ENCODE data around the gene XRCC4. TPM values are rescaled to one million over a fixed set of nuclear protein-coding genes. Genes with fewer than 3 reads are reported as not detected.

XRCC4 gene
- polyA plus RNA-seq, 1 of the 3 experiments (the other 2 are of a cell fraction): 1.8 TPM

- Histone ChIP-seq H3K36me3 (replicated peaks in 1 of 2; ENCODE audit: control insufficient read depth in 1 of 2, insufficient read depth in 2 of 2, low read length in 1 of 2) (peaks cover 0 to 4% of the 10 kb centered on the region in 2 experiments), H3K4me3 (ENCODE audit: low read depth in 2 of 2, low read length in 1 of 2) (no peak overlapping the region), H3K27me3 (ENCODE audit: insufficient read depth) (no peaks in the 10 kb centered on the region), H3K27ac (ENCODE audit: low read depth in 2 of 2, low read length in 1 of 2) (no peak overlapping the region), H3K9me3 (no peaks in the 10 kb centered on the region), H3K4me1 (ENCODE audit: control insufficient read depth in 1 of 2, insufficient read depth in 2 of 2, low read depth in 1 of 2, low read length in 1 of 2) (no peaks in the 10 kb centered on the region; a peak in 1 of 4 replicates), H3K9me2 (no peaks in the 10 kb centered on the region), H3F3A (replicated peaks; ENCODE audit: insufficient read depth) (no peaks in the 10 kb centered on the region), H2AFZ (ENCODE audit: low read depth) (no peak overlapping the region), H4K20me1 (ENCODE audit: insufficient read depth) (no peaks in the 10 kb centered on the region), H3K9ac (no peak overlapping the region), H3K4me2 (no peak overlapping the region), H3K79me2 (ENCODE audit: insufficient read depth) (no peaks in the 10 kb centered on the region)
- DNase-seq: no peak
- 94% methylated on average over 2 of the region's 2 CpGs for WGBS (ENCODE audit: low lambda C conversion rate)
- ChIA-PET CTCF (interaction anchor here (1.0 kb wide), 1 partner anchor 10 kb away, joined by 3 read pairs; no protein-coding TSS in a partner anchor), POLR2A (no interaction called here)
- no peak for TF ChIP-seq GATA2 (CRISPR knock-in tag; IDR thresholded peaks at IDR 0.05)
Measured at GRCh38 chr5:83342465-83342864, 265.1 kb downstream of the XRCC4 start.

GRCh38 chr5:83343299-83343698 lies 266.0 kb downstream of the XRCC4 start:
- Histone ChIP-seq H3K27ac (ENCODE audit: low read depth in 2 of 2, low read length in 1 of 2) (no peak overlapping the region), H3F3A (replicated peaks; ENCODE audit: insufficient read depth) (no peaks in the 10 kb centered on the region), H3K9me3 (no peaks in the 10 kb centered on the region), H3K79me2 (ENCODE audit: insufficient read depth) (no peaks in the 10 kb centered on the region), H4K20me1 (ENCODE audit: insufficient read depth) (no peaks in the 10 kb centered on the region), H3K4me3 (ENCODE audit: low read depth in 2 of 2, low read length in 1 of 2) (no peak overlapping the region), H3K9ac (no peak overlapping the region), H3K4me1 (ENCODE audit: control insufficient read depth in 1 of 2, insufficient read depth in 2 of 2, low read depth in 1 of 2, low read length in 1 of 2) (no peaks in the 10 kb centered on the region; a peak in 1 of 4 replicates), H2AFZ (ENCODE audit: low read depth) (no peak overlapping the region), H3K4me2 (no peak overlapping the region), H3K9me2 (no peaks in the 10 kb centered on the region), H3K36me3 (replicated peaks in 1 of 2; ENCODE audit: control insufficient read depth in 1 of 2, insufficient read depth in 2 of 2, low read length in 1 of 2) (peaks cover 0 to 4% of the 10 kb centered on the region in 2 experiments), H3K27me3 (ENCODE audit: insufficient read depth) (no peaks in the 10 kb centered on the region)
- POLR2A ChIA-PET: no interaction called here
- TF ChIP-seq YY1 (IDR thresholded peaks at IDR 0.05; ENCODE audit: low read depth): no peak
- TF ChIP-seq, protein P1, sequence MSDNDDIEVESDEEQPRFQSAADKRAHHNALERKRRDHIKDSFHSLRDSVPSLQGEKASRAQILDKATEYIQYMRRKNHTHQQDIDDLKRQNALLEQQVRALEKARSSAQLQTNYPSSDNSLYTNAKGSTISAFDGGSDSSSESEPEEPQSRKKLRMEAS (IDR thresholded peaks at IDR 0.05; ENCODE audit: low read depth): no peak
- no peak for DNase-seq
- 85% methylated on average over 2 of the region's 2 CpGs for WGBS (ENCODE audit: low lambda C conversion rate)
- CTCF ChIA-PET: interaction anchor here (1.0 kb wide), 1 partner anchor 11 kb away, joined by 3 read pairs; no protein-coding TSS in a partner anchor

DNA sequence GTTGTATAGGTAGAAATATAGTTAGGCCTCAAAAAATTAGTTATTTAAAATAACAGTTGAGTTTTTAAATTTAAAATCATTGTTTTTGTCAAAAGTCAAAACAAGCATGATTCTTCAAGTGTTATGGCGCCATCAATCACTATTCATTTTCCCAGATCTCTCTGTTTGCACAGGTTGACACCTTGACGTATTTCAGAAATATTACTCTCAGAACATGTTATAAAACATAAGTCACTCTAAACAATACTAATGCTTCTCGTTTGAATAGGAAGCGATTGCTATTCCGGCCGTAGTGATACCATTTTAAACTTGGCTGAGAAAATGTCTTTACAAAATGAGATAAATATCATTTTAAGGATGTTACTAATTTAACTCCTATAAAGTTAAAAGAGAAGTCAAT lies 268.1 kb downstream of the XRCC4 start:
- Histone ChIP-seq H3K4me1 (ENCODE audit: control insufficient read depth in 1 of 2, insufficient read depth in 2 of 2, low read depth in 1 of 2, low read length in 1 of 2) (no peaks in the 10 kb centered on the region; a peak in 1 of 4 replicates), H3K27me3 (ENCODE audit: insufficient read depth) (no peaks in the 10 kb centered on the region), H3K9me2 (no peaks in the 10 kb centered on the region), H3K9me3 (no peaks in the 10 kb centered on the region), H2AFZ (ENCODE audit: low read depth) (no peak overlapping the region), H4K20me1 (ENCODE audit: insufficient read depth) (no peaks in the 10 kb centered on the region), H3K79me2 (ENCODE audit: insufficient read depth) (no peaks in the 10 kb centered on the region; the same call in 1 of the 2 replicates), H3K4me2 (no peak overlapping the region), H3K4me3 (ENCODE audit: low read depth in 2 of 2, low read length in 1 of 2) (no peak overlapping the region), H3K9ac (no peak overlapping the region), H3K27ac (ENCODE audit: low read depth in 2 of 2, low read length in 1 of 2) (no peak overlapping the region), H3K36me3 (replicated peaks in 1 of 2; ENCODE audit: control insufficient read depth in 1 of 2, insufficient read depth in 2 of 2, low read length in 1 of 2) (peaks cover 0 to 6% of the 10 kb centered on the region in 2 experiments), H3F3A (replicated peaks; ENCODE audit: insufficient read depth) (no peaks in the 10 kb centered on the region)
- CTCF ChIA-PET: no interaction called here
- TF ChIP-seq ELF1 (IDR thresholded peaks at IDR 0.05) (no peak), FOXM1 (IDR thresholded peaks at IDR 0.05; ENCODE audit: low read depth) (no peak), SIN3A (IDR thresholded peaks at IDR 0.05; ENCODE audit: borderline replicate concordance, low read depth, low read length) (no peak), FOXJ3 (CRISPR knock-in tag; IDR thresholded peaks at IDR 0.05) (no peak), USF1 (IDR thresholded peaks at IDR 0.05; ENCODE audit: borderline replicate concordance, low read depth) (no peak), JUND (IDR thresholded peaks at IDR 0.05) (no peak), EP300 (IDR thresholded peaks at IDR 0.05; ENCODE audit: borderline replicate concordance in 1 of 2, low read depth in 1 of 2, low read length in 1 of 2) (no peak), TAF1 (IDR thresholded peaks at IDR 0.05; ENCODE audit: borderline replicate concordance, low read depth, low read length) (no peak), SMC3 (IDR thresholded peaks at IDR 0.05; ENCODE audit: low read depth, low read length) (no peak), RCOR1 (IDR thresholded peaks at IDR 0.05; ENCODE audit: low read length) (no peak), CHD2 (IDR thresholded peaks at IDR 0.05; ENCODE audit: low read length, partially characterized antibody) (no peak), FOSL2 (IDR thresholded peaks at IDR 0.05; ENCODE audit: borderline replicate concordance, low read depth) (no peak), USF2 (IDR thresholded peaks at IDR 0.05; ENCODE audit: borderline replicate concordance, low read depth, low read length) (no peak)
- TF ChIP-seq, protein P2, sequence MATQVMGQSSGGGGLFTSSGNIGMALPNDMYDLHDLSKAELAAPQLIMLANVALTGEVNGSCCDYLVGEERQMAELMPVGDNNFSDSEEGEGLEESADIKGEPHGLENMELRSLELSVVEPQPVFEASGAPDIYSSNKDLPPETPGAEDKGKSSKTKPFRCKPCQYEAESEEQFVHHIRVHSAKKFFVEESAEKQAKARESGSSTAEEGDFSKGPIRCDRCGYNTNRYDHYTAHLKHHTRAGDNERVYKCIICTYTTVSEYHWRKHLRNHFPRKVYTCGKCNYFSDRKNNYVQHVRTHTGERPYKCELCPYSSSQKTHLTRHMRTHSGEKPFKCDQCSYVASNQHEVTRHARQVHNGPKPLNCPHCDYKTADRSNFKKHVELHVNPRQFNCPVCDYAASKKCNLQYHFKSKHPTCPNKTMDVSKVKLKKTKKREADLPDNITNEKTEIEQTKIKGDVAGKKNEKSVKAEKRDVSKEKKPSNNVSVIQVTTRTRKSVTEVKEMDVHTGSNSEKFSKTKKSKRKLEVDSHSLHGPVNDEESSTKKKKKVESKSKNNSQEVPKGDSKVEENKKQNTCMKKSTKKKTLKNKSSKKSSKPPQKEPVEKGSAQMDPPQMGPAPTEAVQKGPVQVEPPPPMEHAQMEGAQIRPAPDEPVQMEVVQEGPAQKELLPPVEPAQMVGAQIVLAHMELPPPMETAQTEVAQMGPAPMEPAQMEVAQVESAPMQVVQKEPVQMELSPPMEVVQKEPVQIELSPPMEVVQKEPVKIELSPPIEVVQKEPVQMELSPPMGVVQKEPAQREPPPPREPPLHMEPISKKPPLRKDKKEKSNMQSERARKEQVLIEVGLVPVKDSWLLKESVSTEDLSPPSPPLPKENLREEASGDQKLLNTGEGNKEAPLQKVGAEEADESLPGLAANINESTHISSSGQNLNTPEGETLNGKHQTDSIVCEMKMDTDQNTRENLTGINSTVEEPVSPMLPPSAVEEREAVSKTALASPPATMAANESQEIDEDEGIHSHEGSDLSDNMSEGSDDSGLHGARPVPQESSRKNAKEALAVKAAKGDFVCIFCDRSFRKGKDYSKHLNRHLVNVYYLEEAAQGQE (IDR thresholded peaks at IDR 0.05; ENCODE audit: low read depth, low read length): no peak
- POLR2A ChIA-PET: no interaction called here
- no peak for DNase-seq
- WGBS (ENCODE audit: low lambda C conversion rate): 90% methylated on average over 6 of the region's 6 CpGs
